Endothelial cell of umbilical vein (primary cell): ENCODE measurements around the gene COX7B2. TPM values are rescaled to one million over a fixed set of nuclear protein-coding genes. Genes with fewer than 3 reads are reported as not detected.

ENCODE experiments used
- BruUV-seq: library from RNA; stranded (reverse); fragments of 400-500 nt; replicated peaks from 2 replicates; lab custom pipeline; 2021; lab: Mats Ljungman, UMichigan
- CTCF ChIA-PET: fragments of 300-600, 350-600 bp; sonication (Branson Sonifier 250); formaldehyde crosslinking; loops from one replicate; lab custom pipeline; 2021; ENCODE audit warnings: antibody characterized with exemption, inconsistent platforms; lab: Charles Lee
- POLR2A ChIA-PET: fragments of 300-600, 350-600 bp; sonication (Branson Sonifier 250); formaldehyde crosslinking; loops from one replicate; lab custom pipeline; 2021; ENCODE audit warnings: antibody characterized with exemption, inconsistent platforms; lab: Charles Lee
- DNase-seq: peaks from one replicate; pipeline ENCODE4 v3.0.0-alpha.2; 2011; ENCODE audit warnings: low read depth, low spot score
- FAIRE-seq: peaks from 2 replicates; lab custom pipeline; 2011; peaks lifted over from hg19 to GRCh38; lab: Jason Lieb, UNC
- H2AFZ ChIP-seq: 2 replicates; pipeline ENCODE4 v1.6.0; 2012; ENCODE audit warnings: low read depth, low read length, control low read depth, inconsistent platforms
- H3K27ac ChIP-seq: 2 replicates; pipeline ENCODE4 v1.5.1; 2011; ENCODE audit warnings: low read depth, mild to moderate bottlenecking, control low read depth, low read length, moderate library complexity; ENCODE audit not compliant: insufficient read depth
- H3K27me3 ChIP-seq, 2 experiments: 2 replicates each; pipeline versions ENCODE4 v1.6.0 to v1.6.1; 2011; ENCODE audit warnings: low read length in 2 of 2, mixed read lengths in 1 of 2; ENCODE audit not compliant: control insufficient read depth in 2 of 2, insufficient read depth in 2 of 2
- H3K36me3 ChIP-seq, 2 experiments: 2 replicates in 1 of 2; 3 replicates in 1 of 2; pipeline ENCODE4 v1.5.1; 2011; ENCODE audit warnings: low read length in 2 of 2, mild to moderate bottlenecking in 1 of 2, moderate library complexity in 1 of 2; ENCODE audit not compliant: control insufficient read depth in 2 of 2, insufficient read depth in 2 of 2; ENCODE audit errors: extremely low read depth in 1 of 2
- H3K4me1 ChIP-seq: 3 replicates; pipeline ENCODE4 v1.5.1; 2011; ENCODE audit warnings: mild to moderate bottlenecking, low read length; ENCODE audit not compliant: control insufficient read depth, insufficient read depth; ENCODE audit errors: extremely low read depth
- H3K4me2 ChIP-seq: 2 replicates; pipeline ENCODE4 v1.6.1; 2011; ENCODE audit warnings: low read length, control low read depth, mixed read lengths; ENCODE audit not compliant: insufficient read depth
- H3K4me3 ChIP-seq, 3 experiments: fragments of 200-600 bp in 1 of 3; sonication (generic), shearing (Covaris generic) in 1 of 3; replicated peaks in 1 of 3; 2 replicates each; pipeline ENCODE4 v1.5.1; 2011 to 2016; ENCODE audit warnings: control low read depth in 3 of 3, low read length in 3 of 3, mild to moderate bottlenecking in 2 of 3, inconsistent platforms in 1 of 3, low read depth in 1 of 3, moderate library complexity in 1 of 3; ENCODE audit not compliant: insufficient read depth in 1 of 3
- H3K79me2 ChIP-seq: 2 replicates; pipeline ENCODE4 v1.6.0; 2012; ENCODE audit warnings: low read length, inconsistent platforms; ENCODE audit not compliant: control insufficient read depth, insufficient read depth
- H3K9ac ChIP-seq: replicated peaks from 2 replicates; pipeline ENCODE3; 2011; ENCODE audit warnings: low read length, control low read depth; ENCODE audit not compliant: insufficient read depth; ENCODE audit errors: extremely low read depth
- H3K9me1 ChIP-seq: replicated peaks from 3 replicates; pipeline ENCODE4 v1.6.0; 2011; ENCODE audit warnings: mild to moderate bottlenecking, low read length; ENCODE audit not compliant: control insufficient read depth, insufficient read depth; ENCODE audit errors: extremely low read depth
- H3K9me3 ChIP-seq: replicated peaks from 2 replicates; pipeline ENCODE4 v1.5.1; 2012; ENCODE audit warnings: low read length, inconsistent platforms; ENCODE audit not compliant: control insufficient read depth, insufficient read depth
- H4K20me1 ChIP-seq: replicated peaks from 2 replicates; pipeline ENCODE3; 2011; ENCODE audit warnings: mild to moderate bottlenecking, low read length; ENCODE audit not compliant: control insufficient read depth, insufficient read depth; ENCODE audit errors: extremely low read depth
- CTCF ChIP-seq, 2 donors: IDR thresholded peaks; 1 replicate in 1 of 2; 2 replicates in 1 of 2; pipeline ENCODE4 v1.5.1; 2011; ENCODE audit warnings: low read length in 2 of 2, mild to moderate bottlenecking in 2 of 2, moderate library complexity in 2 of 2, control low read depth in 1 of 2, inconsistent platforms in 1 of 2, low read depth in 1 of 2; ENCODE audit not compliant: insufficient read depth in 1 of 2; ENCODE audit errors: extremely low read depth in 1 of 2
- EZH2 ChIP-seq: IDR thresholded peaks from 2 replicates; pipeline ENCODE4 v1.6.1; 2012; ENCODE audit warnings: borderline replicate concordance, low read depth, mild to moderate bottlenecking, moderate library complexity, low read length, inconsistent platforms; ENCODE audit not compliant: severe bottlenecking
- FOS ChIP-seq: IDR thresholded peaks from 2 replicates; pipeline ENCODE4 v1.6.1; 2011; ENCODE audit warnings: mild to moderate bottlenecking, low read length, moderate library complexity, borderline replicate concordance; ENCODE audit not compliant: insufficient read depth
- GATA2 ChIP-seq: IDR thresholded peaks from 2 replicates; pipeline ENCODE4 v1.7.0; 2011; ENCODE audit warnings: low read depth, mild to moderate bottlenecking, moderate library complexity, mixed read lengths, low read length; ENCODE audit not compliant: insufficient read length, insufficient read depth
- JUN ChIP-seq: IDR thresholded peaks from 2 replicates; pipeline ENCODE4 v1.6.1; 2011; ENCODE audit warnings: borderline replicate concordance, low read depth; ENCODE audit not compliant: insufficient read length, insufficient read depth
- MAX ChIP-seq: IDR thresholded peaks from 2 replicates; pipeline ENCODE4 v1.6.1; 2011; ENCODE audit not compliant: insufficient read depth, insufficient read length
- MYC ChIP-seq: IDR thresholded peaks from one replicate; pipeline ENCODE4 v1.6.1; 2011; ENCODE audit warnings: mild to moderate bottlenecking, low read depth, low read length
- POLR2A ChIP-seq: IDR thresholded peaks from 2 replicates; pipeline ENCODE4 v1.6.1; 2012; ENCODE audit warnings: low read depth, mild to moderate bottlenecking, control low read depth, low read length
- POLR2AphosphoS5 ChIP-seq: IDR thresholded peaks from 2 replicates; pipeline ENCODE4 v1.6.1; 2012; ENCODE audit warnings: low read depth, mild to moderate bottlenecking, control low read depth, low read length, moderate library complexity; ENCODE audit not compliant: insufficient read depth
- dilution Hi-C: fragments of 300-500 bp; cut with MboI; formaldehyde crosslinking; loops from one replicate; pipeline ENCODE4 v1.15.0; 2019; ENCODE audit warnings: low sequenced_read_pairs; ENCODE audit not compliant: extremely low pct_ligation_motif_present
- intact Hi-C: fragments of 100-400 bp; cut with micrococcal nuclease; formaldehyde crosslinking; loops from one replicate; pipeline ENCODE4 v1.10.0; 2022
- polyA plus RNA-seq, 4 experiments: library from polyadenylated mRNA; depleted of rRNA in 3 of 4; stranded (reverse) in 3 of 4; unstranded in 1 of 4; fragments of >200 nt; gene quantifications; 2 replicates each; pipeline versions ENCODE4 v1.2.1 to v1.2.3, GENCODE V29; 2011 to 2012; ENCODE audit warnings: missing spikeins in 1 of 4
- total RNA-seq: library from RNA; stranded (reverse); gene quantifications from 2 replicates; pipeline ENCODE4 v1.2.3, GENCODE V29; 2021

The COX7B2 gene
- total and polyA plus RNA-seq, 2 donors (not counting 3 experiments of a cell fraction or from before 2014, with no cell fraction given), result not detected

GRCh38 chr4:46956451-46956850 lies 47.4 kb upstream of the COX7B2 start:
- ChIA-PET POLR2A (no interaction called here), CTCF (interaction anchor here (1.3 kb wide), 1 partner anchor 166 kb away, joined by 7 read pairs; no protein-coding TSS in a partner anchor)
- no peak for FAIRE-seq

More at GRCh38 chr4:46956451-46956850, 47.4 kb upstream of the COX7B2 start:
- no peak overlapping the region for H3K9ac ChIP-seq
- H3K36me3 ChIP-seq, result no peaks in the 10 kb centered on the region
- no peaks in the 10 kb centered on the region for H4K20me1 ChIP-seq
- no peaks in the 10 kb centered on the region for H3K9me3 ChIP-seq
- no TSS peak for BruUV-seq
- no peaks in the 10 kb centered on the region for H3K4me1 ChIP-seq
- TF ChIP-seq MAX (no peak), FOS (no peak), JUN (no peak), POLR2A (no peak), MYC (no peak), CTCF (IDR thresholded peaks at IDR 0.05; ENCODE audit: extremely low read depth in 1 of 2, insufficient read depth in 1 of 2, low read depth in 1 of 2, low read length in 2 of 2) (no peak), POLR2AphosphoS5 (no peak), GATA2 (no peak), EZH2 (no peak)
- no peak overlapping the region for H3K4me3 ChIP-seq
- intact Hi-C loops (no loop called here), dilution Hi-C loops (no loop called here)
- no peak overlapping the region for H3K27ac ChIP-seq
- H3K79me2 ChIP-seq, result no peaks in the 10 kb centered on the region
- H3K27me3 ChIP-seq, result peaks cover 0 to 2% of the 10 kb centered on the region in 2 experiments
- no peak overlapping the region for H2AFZ ChIP-seq
- H3K4me2 ChIP-seq, result no peak overlapping the region
- no peaks in the 10 kb centered on the region for H3K9me1 ChIP-seq
- DNase-seq, result no peak
